Stomach (tissue), 9 donors: ENCODE data around the gene TNRC18. TPM values are rescaled to one million over a fixed set of nuclear protein-coding genes. Genes with fewer than 3 reads are reported as not detected.

Experiments used
- DNase-seq, 2 donors: peaks; one replicate each; pipeline versions ENCODE4 v3.0.0 to v3.0.0-alpha.2; 2013 to 2019
- H3K27ac ChIP-seq, 5 donors: fragments of 200-600 bp in 4 of 5; sonication (generic) in 4 of 5; one replicate each; pipeline ENCODE4 v1.5.1; 2013 to 2019; ENCODE audit warnings: mild to moderate bottlenecking in 1 of 5, moderate library complexity in 1 of 5
- H3K27me3 ChIP-seq, 3 donors: fragments of 200-600 bp; sonication (generic); one replicate each; pipeline ENCODE4 v1.5.1; 2017 to 2019; ENCODE audit warnings: mixed run types in 1 of 3
- H3K36me3 ChIP-seq, 4 donors: fragments of 200-600 bp; sonication (generic); 1 replicate in 3 of 4; 2 replicates in 1 of 4; pipeline ENCODE4 v1.5.1; 2016 to 2019
- H3K4me1 ChIP-seq, 4 donors: fragments of 200-600 bp; sonication (generic); one replicate each; pipeline ENCODE4 v1.5.1; 2016 to 2019
- H3K4me3 ChIP-seq, 4 donors: fragments of 200-600 bp; sonication (generic) in 3 of 4; one replicate each; pipeline ENCODE4 v1.5.1; 2016 to 2019; ENCODE audit warnings: mild to moderate bottlenecking in 1 of 4
- H3K9me3 ChIP-seq, 4 donors: fragments of 200-600 bp; sonication (generic); one replicate each; pipeline ENCODE4 v1.5.1; 2016 to 2019
- EP300 ChIP-seq: sonication (generic); formaldehyde crosslinking; IDR thresholded peaks from one replicate; pipeline ENCODE4 v1.6.1; 2017; ENCODE audit warnings: antibody characterized with exemption
- POLR2A ChIP-seq, 4 donors: fragments of 450-650 bp; IDR thresholded peaks; one replicate each; pipeline ENCODE4 v1.6.1; 2016; ENCODE audit warnings: antibody characterized with exemption in 4 of 4, control low read depth in 2 of 4, mild to moderate bottlenecking in 1 of 4, moderate library complexity in 1 of 4
- POLR2AphosphoS5 ChIP-seq, 3 donors: sonication (generic); formaldehyde crosslinking; IDR thresholded peaks; one replicate each; pipeline ENCODE4 v1.6.1; 2016; ENCODE audit warnings: antibody characterized with exemption in 3 of 3
- WGBS, 5 donors: extraction: QIAGEN DNeasy Blood & Tissue Kit in 3 of 5; methylation state at CpG; one replicate each; pipeline versions ENCODE4 v1.1.5 to v1.1.7; 2013 to 2018; 5-methylcytosine and 5-hydroxymethylcytosine counted together
- intact Hi-C: fragments of 100-400 bp; cut with DNase I; formaldehyde crosslinking; loops from one replicate; pipeline ENCODE4 v1.15.1; 2023; ENCODE audit warnings: low total_unique reads
- polyA plus RNA-seq, 3 donors: library from polyadenylated mRNA; stranded (reverse); fragments of 200-250 nt; gene quantifications; one replicate each; pipeline ENCODE4 v1.2.3, GENCODE V29; 2013
- total RNA-seq, 5 donors: library from RNA; depleted of rRNA; stranded (reverse); fragments of >200 nt; gene quantifications; one replicate each; pipeline versions ENCODE4 v1.1.0 to v1.2.3, GENCODE V29; 2014 to 2016
- TF ChIP-seq, protein P1 (sequence below), 7 experiments: fragments of 450-650 bp in 4 of 7; fragments of 200-600 bp in 3 of 7; sonication (generic) in 3 of 7; IDR thresholded peaks; one replicate each; pipeline ENCODE4 v1.5.1; 2016 to 2019; ENCODE audit warnings: antibody characterized with exemption in 7 of 7, control low read depth in 2 of 7, mild to moderate bottlenecking in 1 of 7
- donor health status: healthy with polysubstance abuse.
- donor health status: Bipolar disorder and iron deficiency.
- donor health status: healthy.

TNRC18 gene
- total and polyA plus RNA-seq, 8 donors = 8.5 to 463 (median 81.8) TPM

- H3K27me3 ChIP-seq = no peaks in the 10 kb centered on the region
- H3K4me1 ChIP-seq = no peaks in the 10 kb centered on the region
- WGBS, 5 donors = 62 to 70% (median 69%) methylated on average over 28 to 35 of the region's 35 CpGs
- no peak overlapping the region for H3K4me3 ChIP-seq
- intact Hi-C loops = no loop called here
- TF ChIP-seq, protein P1, sequence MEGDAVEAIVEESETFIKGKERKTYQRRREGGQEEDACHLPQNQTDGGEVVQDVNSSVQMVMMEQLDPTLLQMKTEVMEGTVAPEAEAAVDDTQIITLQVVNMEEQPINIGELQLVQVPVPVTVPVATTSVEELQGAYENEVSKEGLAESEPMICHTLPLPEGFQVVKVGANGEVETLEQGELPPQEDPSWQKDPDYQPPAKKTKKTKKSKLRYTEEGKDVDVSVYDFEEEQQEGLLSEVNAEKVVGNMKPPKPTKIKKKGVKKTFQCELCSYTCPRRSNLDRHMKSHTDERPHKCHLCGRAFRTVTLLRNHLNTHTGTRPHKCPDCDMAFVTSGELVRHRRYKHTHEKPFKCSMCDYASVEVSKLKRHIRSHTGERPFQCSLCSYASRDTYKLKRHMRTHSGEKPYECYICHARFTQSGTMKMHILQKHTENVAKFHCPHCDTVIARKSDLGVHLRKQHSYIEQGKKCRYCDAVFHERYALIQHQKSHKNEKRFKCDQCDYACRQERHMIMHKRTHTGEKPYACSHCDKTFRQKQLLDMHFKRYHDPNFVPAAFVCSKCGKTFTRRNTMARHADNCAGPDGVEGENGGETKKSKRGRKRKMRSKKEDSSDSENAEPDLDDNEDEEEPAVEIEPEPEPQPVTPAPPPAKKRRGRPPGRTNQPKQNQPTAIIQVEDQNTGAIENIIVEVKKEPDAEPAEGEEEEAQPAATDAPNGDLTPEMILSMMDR (IDR thresholded peaks at IDR 0.05) = no peak
- no peak for TF ChIP-seq POLR2AphosphoS5 (IDR thresholded peaks at IDR 0.05)
- TF ChIP-seq EP300 = no peak
- no peak overlapping the region for H3K27ac ChIP-seq
- H3K9me3 ChIP-seq = no peaks in the 10 kb centered on the region
- H3K36me3 ChIP-seq = peaks cover 17 to 29% (median 27%) of the 10 kb centered on the region in 4 donors
- DNase-seq = no peak
Measured at GRCh38 chr7:5303591-5304505, 119.8 kb downstream of the TNRC18 start.

DNA sequence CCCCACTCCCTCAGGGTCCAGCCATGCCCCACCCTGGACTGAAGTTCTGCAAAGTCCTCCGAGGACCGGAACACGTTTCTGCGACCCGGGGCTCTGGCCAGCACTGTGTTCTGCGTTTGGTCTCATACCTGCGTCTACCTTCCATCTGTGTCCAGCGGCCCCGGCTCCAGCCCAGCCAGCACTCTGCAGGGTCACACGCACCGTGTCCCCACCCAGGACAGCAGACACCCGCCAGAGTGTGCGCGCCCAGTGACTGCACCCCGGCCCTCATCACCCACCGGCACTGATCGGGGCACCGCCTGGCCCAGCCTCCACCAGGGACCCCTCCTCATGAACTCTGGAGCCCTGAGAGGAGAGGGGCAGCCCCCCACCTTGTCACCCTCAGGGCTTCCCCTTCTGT is 120.6 kb downstream of the TNRC18 start:
- Histone ChIP-seq H3K4me1 (no peaks in the 10 kb centered on the region), H3K27ac (no peak overlapping the region), H3K36me3 (peaks cover 9 to 21% (median 19%) of the 10 kb centered on the region in 4 donors), H3K27me3 (peaks cover 0 to 4% (median 0%) of the 10 kb centered on the region in 3 donors), H3K4me3 (no peak overlapping the region), H3K9me3 (no peaks in the 10 kb centered on the region)
- intact Hi-C loops = no loop called here
- no peak for DNase-seq
- TF ChIP-seq POLR2A (IDR thresholded peaks at IDR 0.05) (no peak), EP300 (no peak), POLR2AphosphoS5 (IDR thresholded peaks at IDR 0.05) (no peak)
- TF ChIP-seq, protein P1 (IDR thresholded peaks at IDR 0.05) = no peak
- WGBS, 5 donors = 62 to 77% (median 67%) methylated on average over 10 to 18 of the region's 18 CpGs

DNA sequence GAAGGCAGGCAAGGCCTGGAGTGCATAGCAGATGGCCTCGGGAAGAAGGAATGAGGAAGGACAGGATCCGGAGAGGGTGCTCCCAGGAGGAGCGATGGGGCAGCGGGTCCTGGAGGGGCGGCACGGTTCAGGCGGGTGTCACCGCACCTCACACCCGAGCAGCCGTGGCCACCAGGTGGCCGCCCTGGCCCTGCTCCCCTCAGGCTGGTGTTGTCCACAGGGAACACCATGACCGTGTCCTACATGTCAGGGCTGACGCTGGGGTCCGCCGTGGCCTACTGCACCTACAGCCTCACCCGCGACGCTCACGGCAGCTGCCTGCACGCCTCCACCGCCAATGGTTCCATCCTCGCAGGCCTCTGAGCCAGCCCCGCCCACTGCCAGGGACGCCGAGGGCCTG is 121.1 kb downstream of the TNRC18 start:
- intact Hi-C loops = no loop called here
- Histone ChIP-seq H3K4me1 (no peaks in the 10 kb centered on the region), H3K9me3 (no peaks in the 10 kb centered on the region), H3K4me3 (no peak overlapping the region), H3K27me3 (peaks cover 0 to 9% (median 0%) of the 10 kb centered on the region in 3 donors), H3K36me3 (peaks cover 4 to 16% (median 14%) of the 10 kb centered on the region in 4 donors), H3K27ac (no peak overlapping the region)
- TF ChIP-seq POLR2AphosphoS5 (IDR thresholded peaks at IDR 0.05) (no peak), EP300 (no peak), POLR2A (IDR thresholded peaks at IDR 0.05) (no peak)
- TF ChIP-seq, protein P1 (IDR thresholded peaks at IDR 0.05) = no peak
- 50 to 69% (median 55%) methylated on average over 9 to 25 of the region's 25 CpGs for WGBS, 5 donors
- no peak for DNase-seq

GRCh38 chr7:5300366-5300765 is 123.3 kb downstream of the TNRC18 start:
- Histone ChIP-seq H3K4me1 (peaks cover 0 to 14% (median 3%) of the 10 kb centered on the region in 4 donors), H3K9me3 (no peaks in the 10 kb centered on the region), H3K36me3 (no peaks in the 10 kb centered on the region), H3K27me3 (peaks cover 0 to 30% (median 3%) of the 10 kb centered on the region in 3 donors), H3K4me3 (no peak overlapping the region), H3K27ac (no peak overlapping the region)
- TF ChIP-seq POLR2AphosphoS5 (IDR thresholded peaks at IDR 0.05) (no peak), EP300 (no peak), POLR2A (IDR thresholded peaks at IDR 0.05) (no peak)
- TF ChIP-seq, protein P1 (IDR thresholded peaks at IDR 0.05) = no peak
- WGBS, 5 donors = 87 to 90% (median 89%) methylated on average over 21 to 24 of the region's 24 CpGs
- no peak for DNase-seq
- intact Hi-C loops = no loop called here
